MM.1S (cell line): ENCODE results near the gene MYRIP.

Source experiments
- CTCF ChIP-seq: fragments of 300-600 bp; sonication (generic); IDR thresholded peaks from 2 replicates; pipeline ENCODE4 v1.5.1; 2016; ENCODE audit warnings: antibody characterized with exemption, low read length, mixed read lengths
- EZH2 ChIP-seq: fragments of 300-600 bp; sonication (generic); optimal IDR thresholded peaks from 2 replicates; pipeline ENCODE3; 2017; ENCODE audit warnings: low read depth, mild to moderate bottlenecking, antibody characterized with exemption, low read length, mixed read lengths
- EZH2phosphoT487 ChIP-seq: fragments of 300-600 bp; sonication (generic); IDR thresholded peaks from 2 replicates; pipeline ENCODE4 v1.6.1; 2018; ENCODE audit warnings: antibody characterized with exemption, low read length

- TF ChIP-seq CTCF (no peak), EZH2phosphoT487 (no peak), EZH2 (no peak)
Measured at GRCh38 chr3:39848365-39848764, 39.0 kb downstream of the MYRIP start.
